ENCODE results near the gene NUP188. TPM values are rescaled to one million over a fixed set of nuclear protein-coding genes. Genes with fewer than 3 reads are reported as not detected.
A peak's percentile ranks its signal among the peaks of the same experiment; 100 is the strongest.
"Not testable (repeated sequence)": the region's sequence is repeated elsewhere in the genome, so short reads cannot be mapped to it uniquely, and the experiment has no call there.

The NUP188 gene
- total and polyA plus RNA-seq, 2 of the 13 experiments (the other 11 are each of a cell fraction or from before 2014, with no cell fraction given), result 28.0 to 38.5 TPM

DNA sequence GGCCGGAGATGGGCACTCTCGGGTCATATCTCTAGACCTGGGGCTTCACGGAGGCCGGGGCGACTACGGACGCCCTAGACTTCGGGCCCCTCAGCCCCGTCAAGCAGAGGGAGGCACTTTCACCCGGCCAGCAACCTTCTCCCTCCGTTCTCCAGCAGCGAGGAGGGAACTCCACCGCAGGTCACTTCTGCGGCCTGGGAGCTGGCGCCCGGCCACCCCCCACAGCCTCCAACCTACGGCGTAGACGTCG, 297 bp upstream of the NUP188 start (continued):
- TF ChIP-seq MAFK (conservative IDR thresholded peaks at IDR 0.05 in 1 of 2, IDR thresholded peaks at IDR 0.05 in 1 of 2; ENCODE audit: low read length in 2 of 2) (no peak), KDM6A (CRISPR knock-in tag; IDR thresholded peaks at IDR 0.05; ENCODE audit: low read depth) (0 out of 2 replicates have a peak, but pooled peaks have one; percentile 14), KDM5B (CRISPR knock-in tag; IDR thresholded peaks at IDR 0.05; ENCODE audit: borderline replicate concordance) (peak; percentile 57; the same call in 1 of the 2 replicates), ZNF746 (CRISPR knock-in tag; IDR thresholded peaks at IDR 0.05) (0 out of 2 replicates have a peak, but pooled peaks have one; percentile 6), ZNF644 (CRISPR knock-in tag; IDR thresholded peaks at IDR 0.05; ENCODE audit: low read depth) (no peak), ZNF30 (CRISPR knock-in tag; IDR thresholded peaks at IDR 0.05) (0 out of 2 replicates have a peak, but pooled peaks have one; percentile 73), ZSCAN21 (CRISPR knock-in tag; IDR thresholded peaks at IDR 0.05; ENCODE audit: borderline replicate concordance) (no peak)
- TF ChIP-seq, protein P1, sequence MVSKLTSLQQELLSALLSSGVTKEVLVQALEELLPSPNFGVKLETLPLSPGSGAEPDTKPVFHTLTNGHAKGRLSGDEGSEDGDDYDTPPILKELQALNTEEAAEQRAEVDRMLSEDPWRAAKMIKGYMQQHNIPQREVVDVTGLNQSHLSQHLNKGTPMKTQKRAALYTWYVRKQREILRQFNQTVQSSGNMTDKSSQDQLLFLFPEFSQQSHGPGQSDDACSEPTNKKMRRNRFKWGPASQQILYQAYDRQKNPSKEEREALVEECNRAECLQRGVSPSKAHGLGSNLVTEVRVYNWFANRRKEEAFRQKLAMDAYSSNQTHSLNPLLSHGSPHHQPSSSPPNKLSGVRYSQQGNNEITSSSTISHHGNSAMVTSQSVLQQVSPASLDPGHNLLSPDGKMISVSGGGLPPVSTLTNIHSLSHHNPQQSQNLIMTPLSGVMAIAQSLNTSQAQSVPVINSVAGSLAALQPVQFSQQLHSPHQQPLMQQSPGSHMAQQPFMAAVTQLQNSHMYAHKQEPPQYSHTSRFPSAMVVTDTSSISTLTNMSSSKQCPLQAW (CRISPR knock-in tag; IDR thresholded peaks at IDR 0.05), result peak; percentile 54

DNA sequence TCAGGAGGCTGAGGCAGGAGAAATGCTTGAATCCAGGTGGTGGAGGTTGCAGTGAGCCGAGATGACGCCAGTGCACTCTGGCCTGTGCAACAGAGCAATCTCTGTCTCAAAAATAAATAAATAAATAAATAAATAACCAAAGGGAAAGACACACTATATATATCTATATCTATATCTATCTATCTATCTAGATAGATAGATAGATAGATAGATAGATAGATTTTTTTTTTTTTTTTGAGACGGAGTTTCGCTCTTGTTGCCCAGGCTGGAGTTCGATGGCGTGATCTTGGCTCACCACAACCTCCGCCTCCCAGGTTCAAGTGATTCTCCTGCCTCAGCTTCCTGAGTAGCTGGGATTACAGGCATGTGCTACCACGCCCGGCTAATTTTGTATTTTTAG, 13.9 kb downstream of the NUP188 start:
- H3K27me3 ChIP-seq (ENCODE audit: control insufficient read depth in 1 of 2, insufficient read depth in 2 of 2, low read length in 2 of 2); ATAC-seq; H3K9ac ChIP-seq (ENCODE audit: insufficient read depth, low read depth, low read length); BruUV-seq (replicated peaks); DNase-seq (ENCODE audit: low spot score); H2AFZ ChIP-seq (ENCODE audit: low read length); H3K9me3 ChIP-seq (ENCODE audit: low read length); H3K4me2 ChIP-seq (ENCODE audit: low read depth, low read length); intact Hi-C loops (cut with micrococcal nuclease; ENCODE audit: unreplicated experiment); H3K4me3 ChIP-seq (replicated peaks in 1 of 3; ENCODE audit: insufficient read depth in 1 of 3, low read depth in 2 of 3, low read length in 3 of 3); H3K27ac ChIP-seq (ENCODE audit: extremely low read length, insufficient read depth, low read length); FAIRE-seq; CTCF ChIA-PET (ENCODE audit: low intra/inter-chr PET ratio, low total read pairs); H4K20me1 ChIP-seq (ENCODE audit: insufficient read depth, low read length); in situ Hi-C loops (cut with HindIII; ENCODE audit: extremely low pct_ligation_motif_present, low pct_unique_long_range_greater_than_20kb); H3K79me2 ChIP-seq (ENCODE audit: insufficient read depth, low read length); H3K4me1 ChIP-seq (ENCODE audit: insufficient read depth, low read length): not testable (repeated sequence)
- POLR2A ChIA-PET, result interaction anchor here (0.7 to 0.8 kb wide), 2 partner anchors 13 kb away, joined by 3 read pairs; no protein-coding TSS in a partner anchor
- peaks cover 14 to 48% of the 10 kb centered on the region in 2 experiments for H3K36me3 ChIP-seq (replicated peaks in 1 of 2; ENCODE audit: control insufficient read depth in 1 of 2, insufficient read depth in 2 of 2, low read length in 2 of 2)
- 97% methylated on average over 9 of the region's 9 CpGs for WGBS (ENCODE audit: low lambda C conversion rate)

Measured in HepG2 (cell line).